CD8-positive, alpha-beta memory T cell (primary cell): ENCODE measurements around the gene TNRC6C. TPM values are rescaled to one million over a fixed set of nuclear protein-coding genes. Genes with fewer than 3 reads are reported as not detected.
A peak's percentile ranks its signal among the peaks of the same experiment; 100 is the strongest.

Source experiments
- CTCF ChIA-PET: fragments of 350-600 bp; sonication (Branson Sonifier 250); formaldehyde crosslinking; loops from one replicate; lab custom pipeline; 2021; ENCODE audit warnings: antibody characterized with exemption; lab: Charles Lee
- POLR2A ChIA-PET: fragments of 350-600 bp; sonication (Branson Sonifier 250); formaldehyde crosslinking; loops from one replicate; lab custom pipeline; 2021; ENCODE audit warnings: antibody characterized with exemption; lab: Charles Lee
- DNase-seq, 5 donors: peaks; one replicate each; pipeline versions ENCODE4 v3.0.0 to v3.0.0-alpha.2; 2020 to 2022; ENCODE audit warnings: mixed read lengths in 1 of 5
- H3K27ac ChIP-seq: one replicate; pipeline ENCODE4 v1.7.0; 2013; ENCODE audit warnings: low read depth, mild to moderate bottlenecking, low read length, moderate library complexity
- H3K27me3 ChIP-seq: 2 replicates; pipeline ENCODE4 v1.7.0; 2013; ENCODE audit warnings: low read length, mild to moderate bottlenecking; ENCODE audit not compliant: insufficient read depth, poor library complexity, severe bottlenecking
- H3K36me3 ChIP-seq: 2 replicates; pipeline ENCODE4 v1.7.0; 2013; ENCODE audit warnings: mild to moderate bottlenecking, low read length, moderate library complexity; ENCODE audit not compliant: insufficient read depth
- H3K4me1 ChIP-seq: 2 replicates; pipeline ENCODE4 v1.7.0; 2013; ENCODE audit warnings: mild to moderate bottlenecking, low read length, moderate library complexity; ENCODE audit not compliant: insufficient read depth
- H3K4me3 ChIP-seq: 2 replicates; pipeline ENCODE4 v1.7.0; 2013; ENCODE audit warnings: mild to moderate bottlenecking, low read length
- H3K9me3 ChIP-seq: 2 replicates; pipeline ENCODE4 v1.7.0; 2013; ENCODE audit warnings: mild to moderate bottlenecking, low read length
- H3K27ac Mint-ChIP-seq, 8 donors: one replicate each; pipeline ENCODE4 v1.8.0; 2020 to 2021; ENCODE audit warnings: mixed read lengths in 8 of 8, mild to moderate bottlenecking in 6 of 8, inconsistent platforms in 3 of 8, moderate library complexity in 3 of 8
- H3K27me3 Mint-ChIP-seq, 2 donors: one replicate each; pipeline ENCODE4 v1.8.0; 2020 to 2021; ENCODE audit warnings: mixed read lengths in 2 of 2, mild to moderate bottlenecking in 1 of 2, moderate library complexity in 1 of 2
- H3K36me3 Mint-ChIP-seq, 3 donors: one replicate each; pipeline ENCODE4 v1.8.0; 2020 to 2021; ENCODE audit warnings: mixed read lengths in 3 of 3, inconsistent platforms in 1 of 3, mild to moderate bottlenecking in 1 of 3
- H3K4me1 Mint-ChIP-seq, 3 donors: one replicate each; pipeline ENCODE4 v1.8.0; 2020 to 2021; ENCODE audit warnings: mixed read lengths in 3 of 3, inconsistent platforms in 1 of 3, mild to moderate bottlenecking in 1 of 3
- H3K4me3 Mint-ChIP-seq, 7 donors: one replicate each; pipeline ENCODE4 v1.8.0; 2020 to 2021; ENCODE audit warnings: mixed read lengths in 7 of 7, mild to moderate bottlenecking in 6 of 7, moderate library complexity in 4 of 7, inconsistent platforms in 2 of 7
- H3K9me3 Mint-ChIP-seq, 5 donors: one replicate each; pipeline ENCODE4 v1.8.0; 2020 to 2022; ENCODE audit warnings: mixed read lengths in 5 of 5, mild to moderate bottlenecking in 3 of 5, moderate library complexity in 2 of 5, inconsistent platforms in 1 of 5
- polyA plus RNA-seq: library from polyadenylated mRNA; unstranded; fragments of 300-500 nt; fragmentation: Illumina TruSeq; gene quantifications from one replicate; pipeline ENCODE4 v1.2.3, GENCODE V29; 2021
- total RNA-seq, 2 experiments: library from RNA; stranded (reverse); gene quantifications; one replicate each; pipeline ENCODE4 v1.2.3, GENCODE V29; 2021

Gene TNRC6C
- total and polyA plus RNA-seq, 3 experiments from 2014 or later = 7.4 to 28.1 (median 25.9) TPM

- no peaks in the 10 kb centered on the region for H3K27me3 ChIP-seq
- H3K27ac ChIP-seq = peak within 1 kb of the TSS; percentile 87
- H3K4me1 Mint-ChIP-seq = peaks cover 42 to 72% (median 43%) of the 10 kb centered on the region in 3 donors
- peaks cover 0 to 2% (median 0%) of the 10 kb centered on the region in 5 donors for H3K9me3 Mint-ChIP-seq
- CTCF ChIA-PET = interaction anchor here (1.0 to 5.7 kb wide), 10 partner anchors 8 to 70 kb away, joined by 3 to 75 read pairs (median 7); no protein-coding TSS in a partner anchor
- peak within 1 kb of the TSS; percentile 96 for H3K4me3 ChIP-seq
- DNase-seq = peak; percentile 67 to 87 (median 80)
- H3K36me3 ChIP-seq = peaks cover 41% of the 10 kb centered on the region
- peaks cover 1 to 61% (median 3%) of the 10 kb centered on the region in 3 donors for H3K36me3 Mint-ChIP-seq
- H3K4me1 ChIP-seq = peaks cover 64% of the 10 kb centered on the region
- POLR2A ChIA-PET = interaction anchor here (0.5 to 17.3 kb wide), 7 partner anchors 4 to 725 kb away, joined by 4 to 333 read pairs (median 13); partner anchors contain the start of genes TMC6 and TMC8
- peaks cover 0 to 3% of the 10 kb centered on the region in 2 donors for H3K27me3 Mint-ChIP-seq
- no peaks in the 10 kb centered on the region for H3K9me3 ChIP-seq
- H3K4me3 Mint-ChIP-seq = peak within 1 kb of the TSS; percentile 93 to 100 (median 99)
- H3K27ac Mint-ChIP-seq = peak within 1 kb of the TSS; percentile 96 to 99 (median 98)
Measured at GRCh38 chr17:78128551-78129350, 170.2 kb downstream of the TNRC6C start, which contains the start of gene TMC6. TMC6 (minus strand) TSS chr17:78128755; CDS start chr17:78126832, 1,923 bp downstream.

GRCh38 chr17:78129351-78130089 lies 171.0 kb downstream of the TNRC6C start:
- H3K9me3 Mint-ChIP-seq = peaks cover 0 to 2% (median 0%) of the 10 kb centered on the region in 5 donors
- Histone ChIP-seq H3K4me1 (peaks cover 64% of the 10 kb centered on the region), H3K4me3 (peak overlapping the region; percentile 96), H3K36me3 (peaks cover 38% of the 10 kb centered on the region), H3K27ac (peak overlapping the region; percentile 70), H3K9me3 (no peaks in the 10 kb centered on the region), H3K27me3 (no peaks in the 10 kb centered on the region)
- H3K4me1 Mint-ChIP-seq = peaks cover 47 to 72% (median 47%) of the 10 kb centered on the region in 3 donors
- CTCF ChIA-PET = interaction anchor here (1.0 to 2.1 kb wide), 12 partner anchors 7 to 69 kb away, joined by 3 to 12 read pairs (median 4); no protein-coding TSS in a partner anchor
- H3K27ac Mint-ChIP-seq = peak overlapping the region; percentile 96 to 98 (median 98)
- peaks cover 3 to 61% (median 7%) of the 10 kb centered on the region in 3 donors for H3K36me3 Mint-ChIP-seq
- peak overlapping the region; percentile 86 to 100 (median 99) for H3K4me3 Mint-ChIP-seq
- POLR2A ChIA-PET = interaction anchor here (0.5 to 17.3 kb wide), 8 partner anchors 5 to 1948 kb away, joined by 3 to 333 read pairs (median 10); partner anchors contain the start of genes TMC6, TMC8 and TNRC6C
- DNase-seq = peak in 3 of 5 donors; percentile 56 to 73 (median 69)
- H3K27me3 Mint-ChIP-seq = peaks cover 0 to 3% of the 10 kb centered on the region in 2 donors

GRCh38 chr17:78130090-78130436 lies 171.6 kb downstream of the TNRC6C start:
- Histone ChIP-seq H3K27ac (peak overlapping the region; percentile 70), H3K27me3 (no peaks in the 10 kb centered on the region), H3K36me3 (peaks cover 39% of the 10 kb centered on the region), H3K9me3 (no peaks in the 10 kb centered on the region), H3K4me3 (peak overlapping the region; percentile 96), H3K4me1 (peaks cover 64% of the 10 kb centered on the region)
- H3K27me3 Mint-ChIP-seq = peaks cover 0 to 3% of the 10 kb centered on the region in 2 donors
- H3K9me3 Mint-ChIP-seq = peaks cover 0 to 2% (median 0%) of the 10 kb centered on the region in 5 donors
- H3K4me1 Mint-ChIP-seq = peaks cover 46 to 69% (median 49%) of the 10 kb centered on the region in 3 donors
- CTCF ChIA-PET = interaction anchor here (1.0 to 2.1 kb wide), 9 partner anchors 8 to 46 kb away, joined by 3 to 12 read pairs (median 5); no protein-coding TSS in a partner anchor
- DNase-seq = no peak
- H3K27ac Mint-ChIP-seq = peak overlapping the region; percentile 95 to 98 (median 96)
- H3K36me3 Mint-ChIP-seq = peaks cover 3 to 63% (median 7%) of the 10 kb centered on the region in 3 donors
- H3K4me3 Mint-ChIP-seq = peak overlapping the region; percentile 86 to 100 (median 99)
- POLR2A ChIA-PET = interaction anchor here (0.7 to 17.3 kb wide), 6 partner anchors 6 to 1948 kb away, joined by 3 to 333 read pairs (median 58); partner anchors contain the start of genes TMC6, TMC8 and TNRC6C

DNA sequence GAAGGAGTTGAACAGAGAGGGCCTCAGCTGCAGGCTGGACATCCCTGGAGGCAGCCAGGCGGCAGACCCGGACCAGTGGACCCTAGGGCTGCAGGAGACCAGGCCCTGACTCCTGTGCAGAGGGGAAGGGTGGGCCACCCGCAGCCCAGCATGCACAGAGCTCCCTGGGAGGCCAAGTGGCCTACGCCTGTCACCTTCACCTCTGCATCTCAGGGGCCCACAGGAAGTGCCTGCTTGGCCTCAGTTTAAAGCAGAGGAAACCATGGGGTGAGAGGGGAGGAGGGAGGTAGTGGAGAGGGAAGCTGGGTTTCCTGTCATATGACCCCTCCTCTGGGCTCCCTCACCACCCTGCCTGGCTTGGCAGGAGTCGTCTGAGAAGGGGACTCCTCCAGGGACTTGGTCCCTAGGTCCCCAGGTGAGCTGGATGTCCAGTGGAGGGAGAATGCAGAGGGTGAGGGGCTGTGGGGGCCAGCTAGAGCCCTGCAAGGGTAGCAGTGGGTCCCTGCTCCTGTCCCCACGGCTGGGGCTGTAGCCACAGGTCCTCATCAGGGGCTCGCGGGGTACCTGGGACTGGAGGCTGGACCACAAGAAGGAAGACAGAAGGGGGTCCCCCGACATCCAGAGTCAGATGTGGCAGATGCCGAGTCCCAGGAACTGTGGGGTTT lies 172.1 kb downstream of the TNRC6C start, which contains the start of gene TMC8:
TMC8 (plus strand) TSS at position 335 of the 665 bp plus-strand sequence. CDS start 818 bp downstream, outside the sequence.
- H3K4me1 ChIP-seq = peaks cover 64% of the 10 kb centered on the region
- H3K27me3 ChIP-seq = no peaks in the 10 kb centered on the region
- H3K36me3 ChIP-seq = peaks cover 39% of the 10 kb centered on the region
- H3K9me3 ChIP-seq = no peaks in the 10 kb centered on the region
- Mint-ChIP-seq H3K9me3 (peaks cover 0 to 2% (median 0%) of the 10 kb centered on the region in 5 donors), H3K4me1 (peaks cover 48 to 67% (median 52%) of the 10 kb centered on the region in 3 donors), H3K4me3 (peak within 1 kb of the TSS; percentile 86 to 100 (median 99)), H3K36me3 (peaks cover 3 to 64% (median 10%) of the 10 kb centered on the region in 3 donors), H3K27me3 (peaks cover 0 to 3% of the 10 kb centered on the region in 2 donors), H3K27ac (peak within 1 kb of the TSS; percentile 95 to 98 (median 96))
- peak within 1 kb of the TSS; percentile 96 for H3K4me3 ChIP-seq
- H3K27ac ChIP-seq = peak within 1 kb of the TSS; percentile 70
- POLR2A ChIA-PET = interaction anchor here (0.6 to 17.3 kb wide), 7 partner anchors 6 to 1949 kb away, joined by 3 to 333 read pairs (median 6); partner anchors contain the start of genes TMC6, TMC8 and TNRC6C
- DNase-seq = peak; percentile 70 to 93 (median 91)
- CTCF ChIA-PET = interaction anchor here (1.0 to 2.1 kb wide), 9 partner anchors 8 to 46 kb away, joined by 3 to 12 read pairs (median 5); no protein-coding TSS in a partner anchor

- peaks cover 7 to 67% (median 13%) of the 10 kb centered on the region in 3 donors for H3K36me3 Mint-ChIP-seq
- Histone ChIP-seq H3K27me3 (no peaks in the 10 kb centered on the region), H3K4me3 (peak overlapping the region; percentile 96), H3K9me3 (no peaks in the 10 kb centered on the region), H3K36me3 (peaks cover 43% of the 10 kb centered on the region), H3K4me1 (peaks cover 63% of the 10 kb centered on the region), H3K27ac (peak overlapping the region; percentile 70)
- H3K4me3 Mint-ChIP-seq = peak overlapping the region; percentile 86 to 100 (median 99)
- H3K27me3 Mint-ChIP-seq = peaks cover 0 to 3% of the 10 kb centered on the region in 2 donors
- peak overlapping the region; percentile 95 to 98 (median 96) for H3K27ac Mint-ChIP-seq
- POLR2A ChIA-PET = interaction anchor here (0.6 to 17.3 kb wide), 6 partner anchors 6 to 686 kb away, joined by 3 to 333 read pairs (median 58); partner anchors contain the start of genes TMC6 and TMC8
- CTCF ChIA-PET = interaction anchor here (1.0 to 2.1 kb wide), 7 partner anchors 9 to 45 kb away, joined by 3 to 11 read pairs (median 4); no protein-coding TSS in a partner anchor
- H3K9me3 Mint-ChIP-seq = peaks cover 0 to 2% (median 0%) of the 10 kb centered on the region in 5 donors
- DNase-seq = peak; percentile 41 to 77 (median 51)
- H3K4me1 Mint-ChIP-seq = peaks cover 51 to 67% (median 58%) of the 10 kb centered on the region in 3 donors
Measured at GRCh38 chr17:78131172-78132083, 172.9 kb downstream of the TNRC6C start.
